SK-N-SH (cell line): ENCODE results near the gene NT5DC3. TPM values are rescaled to one million over a fixed set of nuclear protein-coding genes. Genes with fewer than 3 reads are reported as not detected.

Experiments used
- CTCF ChIA-PET: fragments of 300-600, 350-600 bp; formaldehyde crosslinking; extraction: SDS; loops from one replicate; lab custom pipeline; 2021; lab: Yijun Ruan, JAX
- POLR2A ChIA-PET: fragments of 350-600 bp; sonication (Branson Sonifier 250); formaldehyde crosslinking; extraction: SDS; loops from one replicate; lab custom pipeline; 2020; ENCODE audit warnings: antibody characterized with exemption, inconsistent platforms; lab: Yijun Ruan, JAX
- DNase-seq: peaks from one replicate; pipeline ENCODE4 v3.0.0; 2012
- H2AFZ ChIP-seq: fragments of 200-600 bp; sonication (generic); 2 replicates; pipeline ENCODE4 v1.8.1; 2016; ENCODE audit warnings: antibody characterized with exemption, mild to moderate bottlenecking, low read depth
- H3F3A ChIP-seq: fragments of 200-600 bp; sonication (generic); replicated peaks from 2 replicates; pipeline ENCODE3; 2016; ENCODE audit warnings: antibody characterized with exemption, mild to moderate bottlenecking; ENCODE audit not compliant: insufficient read depth
- H3K27ac ChIP-seq, 2 experiments: fragments of 200-500 bp in 1 of 2; fragments of 200-600 bp in 1 of 2; sonication (Bioruptor generic) in 1 of 2; sonication (generic), shearing (Covaris generic) in 1 of 2; 2 replicates each; pipeline versions ENCODE4 v1.5.1 to v1.6.1; 2014 to 2016; ENCODE audit warnings: low read depth in 2 of 2, inconsistent platforms in 1 of 2, low read length in 1 of 2, mild to moderate bottlenecking in 1 of 2, mixed read lengths in 1 of 2
- H3K27me3 ChIP-seq: fragments of 200-600 bp; sonication (generic), shearing (Covaris generic); 2 replicates; pipeline ENCODE4 v1.6.1; 2016; ENCODE audit warnings: mixed run types; ENCODE audit not compliant: insufficient read depth
- H3K36me3 ChIP-seq, 2 experiments: fragments of 200-500 bp in 1 of 2; fragments of 200-600 bp in 1 of 2; sonication (Bioruptor generic) in 1 of 2; sonication (generic) in 1 of 2; replicated peaks in 1 of 2; 2 replicates each; pipeline versions ENCODE3 to v1.5.1; 2014 to 2016; ENCODE audit warnings: low read length in 1 of 2, mild to moderate bottlenecking in 1 of 2; ENCODE audit not compliant: insufficient read depth in 2 of 2, control insufficient read depth in 1 of 2
- H3K4me1 ChIP-seq, 2 experiments: fragments of 200-500 bp in 1 of 2; fragments of 200-600 bp in 1 of 2; sonication (Bioruptor generic) in 1 of 2; sonication (generic), shearing (Covaris generic) in 1 of 2; 2 replicates each; pipeline versions ENCODE4 v1.5.1 to v1.6.1; 2014 to 2016; ENCODE audit warnings: low read depth in 1 of 2, low read length in 1 of 2, mixed run types in 1 of 2; ENCODE audit not compliant: insufficient read depth in 2 of 2, control insufficient read depth in 1 of 2
- H3K4me2 ChIP-seq: fragments of 200-600 bp; sonication (generic), shearing (Covaris generic); 2 replicates; pipeline ENCODE4 v1.6.1; 2017; ENCODE audit warnings: mixed run types
- H3K4me3 ChIP-seq, 2 experiments: fragments of 200-500 bp in 1 of 2; fragments of 200-600 bp in 1 of 2; sonication (Bioruptor generic) in 1 of 2; sonication (generic), shearing (Covaris generic) in 1 of 2; 2 replicates each; pipeline versions ENCODE4 v1.5.1 to v1.8.1; 2014 to 2016; ENCODE audit warnings: low read depth in 2 of 2, inconsistent platforms in 1 of 2, low read length in 1 of 2, mild to moderate bottlenecking in 1 of 2, mixed read lengths in 1 of 2, moderate library complexity in 1 of 2
- H3K79me2 ChIP-seq: fragments of 200-600 bp; sonication (generic); 2 replicates; pipeline ENCODE4 v1.8.1; 2017; ENCODE audit warnings: mild to moderate bottlenecking; ENCODE audit not compliant: insufficient read depth
- H3K9ac ChIP-seq: fragments of 200-600 bp; sonication (generic); 2 replicates; pipeline ENCODE4 v1.6.1; 2017; ENCODE audit warnings: mixed run types
- H3K9me2 ChIP-seq: fragments of 200-600 bp; sonication (generic); 2 replicates; pipeline ENCODE4 v1.6.1; 2017; ENCODE audit warnings: mixed run types
- H3K9me3 ChIP-seq: fragments of 200-600 bp; sonication (generic); 2 replicates; pipeline ENCODE4 v1.6.1; 2017; ENCODE audit warnings: mixed run types, mild to moderate bottlenecking, moderate library complexity
- H4K20me1 ChIP-seq: fragments of 200-600 bp; sonication (generic); 2 replicates; pipeline ENCODE4 v1.6.1; 2017; ENCODE audit warnings: mild to moderate bottlenecking, mixed run types; ENCODE audit not compliant: insufficient read depth
- CHD2 ChIP-seq: fragments of 150-350 bp; IDR thresholded peaks from 2 replicates; pipeline ENCODE4 v1.6.1; 2018; ENCODE audit warnings: low read length; ENCODE audit not compliant: partially characterized antibody
- EP300 ChIP-seq, 2 experiments: IDR thresholded peaks; 2 replicates each; pipeline versions ENCODE4 v1.4.0 to v1.6.1; 2012; ENCODE audit warnings: borderline replicate concordance in 1 of 2, low read depth in 1 of 2, low read length in 1 of 2
- FOSL2 ChIP-seq: IDR thresholded peaks from 2 replicates; pipeline ENCODE4 v1.4.0; 2012; ENCODE audit warnings: low read depth, mild to moderate bottlenecking, moderate library complexity, borderline replicate concordance
- FOXJ3 ChIP-seq: sonication (generic); formaldehyde crosslinking; IDR thresholded peaks from 2 replicates; pipeline ENCODE4 v1.5.1; 2020; ENCODE audit warnings: mild to moderate bottlenecking, missing genetic modification reagents
- GABPA ChIP-seq: IDR thresholded peaks from 2 replicates; pipeline ENCODE4 v1.4.0; 2012; ENCODE audit warnings: low read depth, mild to moderate bottlenecking
- JUND ChIP-seq: IDR thresholded peaks from 2 replicates; pipeline ENCODE4 v1.4.0; 2012
- MEF2A ChIP-seq: IDR thresholded peaks from 2 replicates; pipeline ENCODE4 v1.4.0; 2012; ENCODE audit warnings: low read depth, borderline replicate concordance
- NRF1 ChIP-seq: IDR thresholded peaks from 2 replicates; pipeline ENCODE4 v1.6.1; 2012; ENCODE audit warnings: low read depth, mild to moderate bottlenecking, low read length
- POLR2AphosphoS5 ChIP-seq: IDR thresholded peaks from 2 replicates; pipeline ENCODE4 v1.6.1; 2012; ENCODE audit warnings: low read depth, low read length
- RAD21 ChIP-seq: IDR thresholded peaks from 2 replicates; pipeline ENCODE4 v1.6.1; 2012; ENCODE audit warnings: mild to moderate bottlenecking, low read length
- RCOR1 ChIP-seq: fragments of 150-350 bp; IDR thresholded peaks from 2 replicates; pipeline ENCODE4 v1.6.1; 2017; ENCODE audit warnings: antibody characterized with exemption, low read length
- RFX5 ChIP-seq: IDR thresholded peaks from 2 replicates; pipeline ENCODE4 v1.6.1; 2012; ENCODE audit warnings: mild to moderate bottlenecking, improper control_type of control experiment, low read length
- TAF1 ChIP-seq: IDR thresholded peaks from 2 replicates; pipeline ENCODE4 v1.6.1; 2012; ENCODE audit warnings: low read depth, mild to moderate bottlenecking, low read length, moderate library complexity, borderline replicate concordance
- TCF12 ChIP-seq: IDR thresholded peaks from 2 replicates; pipeline ENCODE4 v1.4.0; 2012
- TEAD4 ChIP-seq: IDR thresholded peaks from 2 replicates; pipeline ENCODE4 v1.4.0; 2012; ENCODE audit warnings: mild to moderate bottlenecking, borderline replicate concordance; ENCODE audit not compliant: insufficient read depth
- YY1 ChIP-seq: IDR thresholded peaks from 2 replicates; pipeline ENCODE4 v1.4.0; 2012; ENCODE audit warnings: low read depth, mild to moderate bottlenecking
- WGBS: methylation state at CpG from one replicate; pipeline ENCODE4 v1.1.6; 2017; ENCODE audit warnings: low lambda C conversion rate; 5-methylcytosine and 5-hydroxymethylcytosine counted together
- polyA plus RNA-seq, 3 experiments: library from polyadenylated mRNA; depleted of rRNA; stranded (reverse); fragments of >200 nt; gene quantifications; 2 replicates each; pipeline ENCODE4 v1.2.3, GENCODE V29; 2012
- TF ChIP-seq, protein P1 (sequence below): IDR thresholded peaks from 2 replicates; pipeline ENCODE4; 2012
- TF ChIP-seq, protein P2 (sequence below): fragments of 150-350 bp; IDR thresholded peaks from 2 replicates; pipeline ENCODE4 v1.6.1; 2017; ENCODE audit warnings: antibody characterized with exemption, low read length, low read depth, borderline replicate concordance
- TF ChIP-seq, protein P3 (sequence below): fragments of 150-350 bp; IDR thresholded peaks from 2 replicates; pipeline ENCODE4 v1.6.1; 2016; ENCODE audit warnings: mild to moderate bottlenecking, low read depth, low read length
- TF ChIP-seq, protein P4 (sequence below): fragments of 200-600 bp; sonication (generic); IDR thresholded peaks from 2 replicates; pipeline ENCODE4 v1.6.1; 2017; ENCODE audit warnings: antibody characterized with exemption, mild to moderate bottlenecking, moderate library complexity
- TF ChIP-seq, protein P5 (sequence below): IDR thresholded peaks from 2 replicates; pipeline ENCODE4 v1.6.1; 2012; ENCODE audit warnings: mild to moderate bottlenecking, low read depth, low read length, moderate library complexity
- TF ChIP-seq, protein P6 (sequence below): IDR thresholded peaks from 2 replicates; pipeline ENCODE4 v1.4.0; 2012; ENCODE audit warnings: low read depth, borderline replicate concordance

The NT5DC3 gene
- polyA plus RNA-seq, 1 of the 3 experiments (the other 2 are of a cell fraction): 11.0 TPM

DNA sequence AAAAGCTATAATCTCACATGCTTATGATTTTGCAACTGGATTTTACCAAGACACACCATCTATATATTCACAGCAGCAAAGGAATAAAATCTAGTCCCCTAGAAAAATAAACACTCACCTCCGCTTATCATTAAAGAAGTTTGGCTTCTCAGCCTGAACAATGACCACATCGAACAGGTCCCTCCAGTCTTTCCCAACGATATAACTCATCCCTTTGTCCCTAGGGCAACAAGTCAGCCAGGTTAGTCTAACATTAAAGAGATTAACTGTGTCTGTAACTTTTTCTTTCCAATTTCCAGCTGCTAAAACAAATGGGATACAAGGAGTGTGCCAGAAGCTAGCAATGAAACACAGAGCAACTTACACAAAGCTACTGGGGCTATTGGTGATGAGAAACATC, 48.0 kb downstream of the NT5DC3 start (continued):
- TF ChIP-seq, protein P1, sequence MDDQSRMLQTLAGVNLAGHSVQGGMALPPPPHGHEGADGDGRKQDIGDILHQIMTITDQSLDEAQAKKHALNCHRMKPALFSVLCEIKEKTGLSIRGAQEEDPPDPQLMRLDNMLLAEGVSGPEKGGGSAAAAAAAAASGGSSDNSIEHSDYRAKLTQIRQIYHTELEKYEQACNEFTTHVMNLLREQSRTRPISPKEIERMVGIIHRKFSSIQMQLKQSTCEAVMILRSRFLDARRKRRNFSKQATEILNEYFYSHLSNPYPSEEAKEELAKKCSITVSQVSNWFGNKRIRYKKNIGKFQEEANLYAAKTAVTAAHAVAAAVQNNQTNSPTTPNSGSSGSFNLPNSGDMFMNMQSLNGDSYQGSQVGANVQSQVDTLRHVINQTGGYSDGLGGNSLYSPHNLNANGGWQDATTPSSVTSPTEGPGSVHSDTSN: no peak
- TF ChIP-seq CHD2: no peak
- no peak for TF ChIP-seq JUND
- no peak for TF ChIP-seq RFX5
- TF ChIP-seq FOSL2: no peak
- no peak for TF ChIP-seq FOXJ3 (CRISPR knock-in tag)
- TF ChIP-seq, protein P2, sequence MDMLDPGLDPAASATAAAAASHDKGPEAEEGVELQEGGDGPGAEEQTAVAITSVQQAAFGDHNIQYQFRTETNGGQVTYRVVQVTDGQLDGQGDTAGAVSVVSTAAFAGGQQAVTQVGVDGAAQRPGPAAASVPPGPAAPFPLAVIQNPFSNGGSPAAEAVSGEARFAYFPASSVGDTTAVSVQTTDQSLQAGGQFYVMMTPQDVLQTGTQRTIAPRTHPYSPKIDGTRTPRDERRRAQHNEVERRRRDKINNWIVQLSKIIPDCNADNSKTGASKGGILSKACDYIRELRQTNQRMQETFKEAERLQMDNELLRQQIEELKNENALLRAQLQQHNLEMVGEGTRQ: no peak
- TF ChIP-seq RAD21: no peak
- TF ChIP-seq TAF1: no peak

DNA sequence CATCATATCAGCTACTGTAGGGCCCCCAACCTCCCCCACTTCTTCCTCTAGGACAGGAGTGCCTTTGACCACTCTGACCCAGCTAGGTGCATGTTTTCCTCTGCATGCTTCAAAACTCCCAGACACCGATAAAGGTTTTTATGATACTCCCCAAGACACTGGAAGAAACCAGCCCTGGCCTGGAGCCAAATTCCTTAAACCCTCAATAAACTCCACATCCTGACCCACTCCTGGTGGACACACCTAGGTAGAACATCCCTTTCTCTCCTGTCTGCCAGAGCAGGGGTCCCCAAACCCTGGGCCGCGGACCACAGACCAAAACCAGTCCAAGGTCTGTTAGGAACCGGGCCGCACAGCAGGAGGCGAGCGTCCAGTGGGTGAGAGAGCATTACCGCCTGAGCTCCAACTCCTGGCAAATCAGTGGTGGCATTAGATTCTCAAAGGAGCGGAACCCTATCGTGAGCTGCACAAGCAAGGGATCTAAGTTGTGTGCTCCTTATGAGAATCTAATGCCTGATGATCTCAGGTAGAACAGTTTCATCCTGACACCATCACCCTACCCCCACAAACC, 49.6 kb downstream of the NT5DC3 start:
- ChIA-PET CTCF (interaction anchor here (0.7 to 1.9 kb wide), 2 partner anchors 10 to 18 kb away, joined by 3 to 6 read pairs; no protein-coding TSS in a partner anchor), POLR2A (no interaction called here)
- Histone ChIP-seq H3F3A (no peaks in the 10 kb centered on the region), H3K36me3 (peaks cover 27 to 43% of the 10 kb centered on the region in 2 experiments), H3K27ac (no peak overlapping the region), H3K9me2 (no peaks in the 10 kb centered on the region), H3K4me3 (no peak overlapping the region), H3K27me3 (no peaks in the 10 kb centered on the region), H3K4me2 (no peak overlapping the region), H3K79me2 (no peaks in the 10 kb centered on the region), H3K9me3 (no peaks in the 10 kb centered on the region), H4K20me1 (no peaks in the 10 kb centered on the region), H2AFZ (no peak overlapping the region), H3K9ac (no peak overlapping the region), H3K4me1 (peaks cover 0 to 3% of the 10 kb centered on the region in 2 experiments; a peak in 1 of 4 replicates)
- no peak for DNase-seq
- WGBS: 90% methylated on average over 8 of the region's 10 CpGs
- TF ChIP-seq YY1: no peak
- no peak for TF ChIP-seq POLR2AphosphoS5
- no peak for TF ChIP-seq RCOR1
- no peak for TF ChIP-seq EP300 (IDR thresholded peaks at IDR 0.05; ENCODE audit: borderline replicate concordance in 1 of 2, low read depth in 1 of 2, low read length in 1 of 2)
- no peak for TF ChIP-seq TAF1
- no peak for TF ChIP-seq MEF2A
- TF ChIP-seq TCF12: no peak
- TF ChIP-seq, protein P3, sequence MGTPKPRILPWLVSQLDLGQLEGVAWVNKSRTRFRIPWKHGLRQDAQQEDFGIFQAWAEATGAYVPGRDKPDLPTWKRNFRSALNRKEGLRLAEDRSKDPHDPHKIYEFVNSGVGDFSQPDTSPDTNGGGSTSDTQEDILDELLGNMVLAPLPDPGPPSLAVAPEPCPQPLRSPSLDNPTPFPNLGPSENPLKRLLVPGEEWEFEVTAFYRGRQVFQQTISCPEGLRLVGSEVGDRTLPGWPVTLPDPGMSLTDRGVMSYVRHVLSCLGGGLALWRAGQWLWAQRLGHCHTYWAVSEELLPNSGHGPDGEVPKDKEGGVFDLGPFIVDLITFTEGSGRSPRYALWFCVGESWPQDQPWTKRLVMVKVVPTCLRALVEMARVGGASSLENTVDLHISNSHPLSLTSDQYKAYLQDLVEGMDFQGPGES: no peak
- no peak for TF ChIP-seq GABPA
- TF ChIP-seq, protein P4, sequence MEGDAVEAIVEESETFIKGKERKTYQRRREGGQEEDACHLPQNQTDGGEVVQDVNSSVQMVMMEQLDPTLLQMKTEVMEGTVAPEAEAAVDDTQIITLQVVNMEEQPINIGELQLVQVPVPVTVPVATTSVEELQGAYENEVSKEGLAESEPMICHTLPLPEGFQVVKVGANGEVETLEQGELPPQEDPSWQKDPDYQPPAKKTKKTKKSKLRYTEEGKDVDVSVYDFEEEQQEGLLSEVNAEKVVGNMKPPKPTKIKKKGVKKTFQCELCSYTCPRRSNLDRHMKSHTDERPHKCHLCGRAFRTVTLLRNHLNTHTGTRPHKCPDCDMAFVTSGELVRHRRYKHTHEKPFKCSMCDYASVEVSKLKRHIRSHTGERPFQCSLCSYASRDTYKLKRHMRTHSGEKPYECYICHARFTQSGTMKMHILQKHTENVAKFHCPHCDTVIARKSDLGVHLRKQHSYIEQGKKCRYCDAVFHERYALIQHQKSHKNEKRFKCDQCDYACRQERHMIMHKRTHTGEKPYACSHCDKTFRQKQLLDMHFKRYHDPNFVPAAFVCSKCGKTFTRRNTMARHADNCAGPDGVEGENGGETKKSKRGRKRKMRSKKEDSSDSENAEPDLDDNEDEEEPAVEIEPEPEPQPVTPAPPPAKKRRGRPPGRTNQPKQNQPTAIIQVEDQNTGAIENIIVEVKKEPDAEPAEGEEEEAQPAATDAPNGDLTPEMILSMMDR: no peak
- no peak for TF ChIP-seq NRF1
- TF ChIP-seq, protein P5, sequence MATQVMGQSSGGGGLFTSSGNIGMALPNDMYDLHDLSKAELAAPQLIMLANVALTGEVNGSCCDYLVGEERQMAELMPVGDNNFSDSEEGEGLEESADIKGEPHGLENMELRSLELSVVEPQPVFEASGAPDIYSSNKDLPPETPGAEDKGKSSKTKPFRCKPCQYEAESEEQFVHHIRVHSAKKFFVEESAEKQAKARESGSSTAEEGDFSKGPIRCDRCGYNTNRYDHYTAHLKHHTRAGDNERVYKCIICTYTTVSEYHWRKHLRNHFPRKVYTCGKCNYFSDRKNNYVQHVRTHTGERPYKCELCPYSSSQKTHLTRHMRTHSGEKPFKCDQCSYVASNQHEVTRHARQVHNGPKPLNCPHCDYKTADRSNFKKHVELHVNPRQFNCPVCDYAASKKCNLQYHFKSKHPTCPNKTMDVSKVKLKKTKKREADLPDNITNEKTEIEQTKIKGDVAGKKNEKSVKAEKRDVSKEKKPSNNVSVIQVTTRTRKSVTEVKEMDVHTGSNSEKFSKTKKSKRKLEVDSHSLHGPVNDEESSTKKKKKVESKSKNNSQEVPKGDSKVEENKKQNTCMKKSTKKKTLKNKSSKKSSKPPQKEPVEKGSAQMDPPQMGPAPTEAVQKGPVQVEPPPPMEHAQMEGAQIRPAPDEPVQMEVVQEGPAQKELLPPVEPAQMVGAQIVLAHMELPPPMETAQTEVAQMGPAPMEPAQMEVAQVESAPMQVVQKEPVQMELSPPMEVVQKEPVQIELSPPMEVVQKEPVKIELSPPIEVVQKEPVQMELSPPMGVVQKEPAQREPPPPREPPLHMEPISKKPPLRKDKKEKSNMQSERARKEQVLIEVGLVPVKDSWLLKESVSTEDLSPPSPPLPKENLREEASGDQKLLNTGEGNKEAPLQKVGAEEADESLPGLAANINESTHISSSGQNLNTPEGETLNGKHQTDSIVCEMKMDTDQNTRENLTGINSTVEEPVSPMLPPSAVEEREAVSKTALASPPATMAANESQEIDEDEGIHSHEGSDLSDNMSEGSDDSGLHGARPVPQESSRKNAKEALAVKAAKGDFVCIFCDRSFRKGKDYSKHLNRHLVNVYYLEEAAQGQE: no peak
- TF ChIP-seq, protein P6, sequence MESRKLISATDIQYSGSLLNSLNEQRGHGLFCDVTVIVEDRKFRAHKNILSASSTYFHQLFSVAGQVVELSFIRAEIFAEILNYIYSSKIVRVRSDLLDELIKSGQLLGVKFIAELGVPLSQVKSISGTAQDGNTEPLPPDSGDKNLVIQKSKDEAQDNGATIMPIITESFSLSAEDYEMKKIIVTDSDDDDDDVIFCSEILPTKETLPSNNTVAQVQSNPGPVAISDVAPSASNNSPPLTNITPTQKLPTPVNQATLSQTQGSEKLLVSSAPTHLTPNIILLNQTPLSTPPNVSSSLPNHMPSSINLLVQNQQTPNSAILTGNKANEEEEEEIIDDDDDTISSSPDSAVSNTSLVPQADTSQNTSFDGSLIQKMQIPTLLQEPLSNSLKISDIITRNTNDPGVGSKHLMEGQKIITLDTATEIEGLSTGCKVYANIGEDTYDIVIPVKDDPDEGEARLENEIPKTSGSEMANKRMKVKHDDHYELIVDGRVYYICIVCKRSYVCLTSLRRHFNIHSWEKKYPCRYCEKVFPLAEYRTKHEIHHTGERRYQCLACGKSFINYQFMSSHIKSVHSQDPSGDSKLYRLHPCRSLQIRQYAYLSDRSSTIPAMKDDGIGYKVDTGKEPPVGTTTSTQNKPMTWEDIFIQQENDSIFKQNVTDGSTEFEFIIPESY: no peak
- no peak for TF ChIP-seq TEAD4
